ENCODE results near the gene FN3K. TPM values are rescaled to one million over a fixed set of nuclear protein-coding genes. Genes with fewer than 3 reads are reported as not detected.
A peak's percentile ranks its signal among the peaks of the same experiment; 100 is the strongest.

The FN3K gene
- total and polyA plus RNA-seq, 2 of the 13 experiments (the other 11 are each of a cell fraction or from before 2014, with no cell fraction given): 3.5 to 12.2 TPM

GRCh38 chr17:82734987-82735866 lies at the start of gene FN3K (continued):
- TF ChIP-seq TSC22D2 (CRISPR knock-in tag; IDR thresholded peaks at IDR 0.05; ENCODE audit: borderline replicate concordance) (no peak; the same call in 1 of the 2 replicates), GTF3A (CRISPR knock-in tag; conservative IDR thresholded peaks at IDR 0.05) (no peak), RARA (CRISPR knock-in tag; IDR thresholded peaks at IDR 0.05) (no peak; the same call in 1 of the 2 replicates), IKZF5 (CRISPR knock-in tag; IDR thresholded peaks at IDR 0.05) (no peak), E2F1 (CRISPR knock-in tag; IDR thresholded peaks at IDR 0.05) (no peak)

- 87% methylated on average over 19 of the region's 19 CpGs for WGBS (ENCODE audit: low lambda C conversion rate)
- Histone ChIP-seq H4K20me1 (ENCODE audit: insufficient read depth, low read length) (no peaks in the 10 kb centered on the region), H3K4me1 (ENCODE audit: insufficient read depth, low read length) (peaks cover 32% of the 10 kb centered on the region), H3K9me3 (ENCODE audit: low read length) (peaks cover 4% of the 10 kb centered on the region), H3K9ac (ENCODE audit: insufficient read depth, low read depth, low read length) (no peak overlapping the region), H3K27ac (ENCODE audit: extremely low read length, insufficient read depth, low read length) (no peak overlapping the region), H3K27me3 (ENCODE audit: control insufficient read depth in 1 of 2, insufficient read depth in 2 of 2, low read length in 2 of 2) (no peaks in the 10 kb centered on the region), H3K4me2 (ENCODE audit: low read depth, low read length) (no peak overlapping the region), H3K4me3 (replicated peaks in 1 of 3; ENCODE audit: insufficient read depth in 1 of 3, low read depth in 2 of 3, low read length in 3 of 3) (no peak overlapping the region), H3K36me3 (replicated peaks in 1 of 2; ENCODE audit: control insufficient read depth in 1 of 2, insufficient read depth in 2 of 2, low read length in 2 of 2) (no peaks in the 10 kb centered on the region), H3K79me2 (ENCODE audit: insufficient read depth, low read length) (no peaks in the 10 kb centered on the region), H2AFZ (ENCODE audit: low read length) (no peak overlapping the region)
- no peak for ATAC-seq
- CTCF ChIA-PET (ENCODE audit: low intra/inter-chr PET ratio, low total read pairs): no interaction called here
- TF ChIP-seq ZNF280D (CRISPR knock-in tag; IDR thresholded peaks at IDR 0.05) (no peak), NFIB (CRISPR knock-in tag; IDR thresholded peaks at IDR 0.05; ENCODE audit: borderline replicate concordance) (0 out of 2 replicates have a peak, but pooled peaks have one; percentile 41), GMEB2 (CRISPR knock-in tag; IDR thresholded peaks at IDR 0.05; ENCODE audit: low read depth) (no peak), ATF7 (IDR thresholded peaks at IDR 0.05) (peak; percentile 52; the same call in 1 of the 2 replicates), ATF7 (CRISPR knock-in tag; IDR thresholded peaks at IDR 0.05) (no peak), SAP130 (CRISPR knock-in tag; IDR thresholded peaks at IDR 0.05; ENCODE audit: low read depth) (no peak)
- in situ Hi-C loops (cut with HindIII; ENCODE audit: extremely low pct_ligation_motif_present, low pct_unique_long_range_greater_than_20kb) (no loop called here), intact Hi-C loops (cut with micrococcal nuclease; ENCODE audit: unreplicated experiment) (no loop called here)
- no peak for FAIRE-seq
- no TSS peak for BruUV-seq (replicated peaks)
- POLR2A ChIA-PET: no interaction called here
- DNase-seq (ENCODE audit: low spot score): no peak
These were observed 48.8 kb upstream of the FN3K start for GRCh38 chr17:82686366-82687324.
